Natural killer cell (primary cell): ENCODE results near the gene FANK1. TPM values are rescaled to one million over a fixed set of nuclear protein-coding genes. Genes with fewer than 3 reads are reported as not detected.

Experiments
- ATAC-seq, 3 donors: fragments of 150-1000 bp in 2 of 3; fragments of 200-7000 bp in 1 of 3; cut with Tn5 transposase; 1 replicate in 1 of 3; 2 replicates in 2 of 3; pipeline ENCODE4 v1.10.0; 2021; ENCODE audit warnings: mild to moderate bottlenecking in 2 of 3, moderate library complexity in 2 of 3
- DNase-seq, 2 donors: peaks; one replicate each; pipeline versions ENCODE4 v3.0.0 to v3.0.0-alpha.2; 2013 to 2021; ENCODE audit warnings: mixed read lengths in 1 of 2
- H3K27ac ChIP-seq: one replicate; pipeline ENCODE4 v1.5.1; 2013; ENCODE audit warnings: mild to moderate bottlenecking, low read length
- H3K27me3 ChIP-seq: one replicate; pipeline ENCODE4 v1.6.1; 2013; ENCODE audit warnings: low read length; ENCODE audit not compliant: control insufficient read depth, insufficient read depth
- H3K36me3 ChIP-seq: one replicate; pipeline ENCODE4 v1.6.1; 2013; ENCODE audit warnings: low read length; ENCODE audit not compliant: control insufficient read depth, insufficient read depth
- H3K4me1 ChIP-seq: one replicate; pipeline ENCODE4 v1.6.1; 2013; ENCODE audit warnings: low read length; ENCODE audit not compliant: control insufficient read depth, insufficient read depth
- H3K4me3 ChIP-seq: one replicate; pipeline ENCODE4 v1.5.1; 2013; ENCODE audit warnings: low read length
- H3K9me3 ChIP-seq: one replicate; pipeline ENCODE4 v1.6.1; 2013; ENCODE audit warnings: low read length; ENCODE audit not compliant: control insufficient read depth, insufficient read depth
- H3K27ac Mint-ChIP-seq, 2 donors: one replicate each; pipeline ENCODE4 v1.8.0; 2022; ENCODE audit warnings: mild to moderate bottlenecking in 2 of 2, mixed read lengths in 2 of 2, moderate library complexity in 1 of 2
- H3K27me3 Mint-ChIP-seq, 2 donors: one replicate each; pipeline ENCODE4 v1.8.0; 2022; ENCODE audit warnings: low read depth in 2 of 2, mixed read lengths in 2 of 2
- H3K36me3 Mint-ChIP-seq: one replicate; pipeline ENCODE4 v1.8.0; 2022; ENCODE audit warnings: mixed read lengths
- H3K4me1 Mint-ChIP-seq, 2 donors: one replicate each; pipeline ENCODE4 v1.8.0; 2022; ENCODE audit warnings: mixed read lengths in 2 of 2
- H3K4me3 Mint-ChIP-seq: one replicate; pipeline ENCODE4 v1.8.0; 2022; ENCODE audit warnings: mild to moderate bottlenecking, moderate library complexity, mixed read lengths
- H3K9me3 Mint-ChIP-seq, 2 donors: one replicate each; pipeline ENCODE4 v1.8.0; 2022; ENCODE audit warnings: mixed read lengths in 2 of 2
- CTCF ChIP-seq: fragments of 200-600 bp; IDR thresholded peaks from one replicate; pipeline ENCODE4 v1.8.0; 2022; ENCODE audit warnings: antibody characterized with exemption
- WGBS: methylation state at CpG from one replicate; pipeline ENCODE4 v1.1.7; 2013; ENCODE audit warnings: missing lambda C conversion rate; ENCODE audit not compliant: insufficient coverage; 5-methylcytosine and 5-hydroxymethylcytosine counted together
- intact Hi-C: fragments of 100-400 bp; cut with micrococcal nuclease; formaldehyde crosslinking; loops from one replicate; pipeline ENCODE4 v1.14.2; 2022
- total RNA-seq, 4 donors: library from RNA; stranded (reverse); fragments of 120-200 nt in 1 of 4; gene quantifications; one replicate each; pipeline versions ENCODE4 v1.2.3 to v1.2.4, GENCODE V29; 2013 to 2022

Gene FANK1
- total RNA-seq, 3 donors from 2014 or later (not counting 1 experiment from before 2014, with no cell fraction given): not detected

- no peaks in the 10 kb centered on the region for H3K9me3 Mint-ChIP-seq
Observed at GRCh38 chr10:125928928-125929585, 32.7 kb downstream of the FANK1 start.

GRCh38 chr10:125929618-125930017, 33.3 kb downstream of the FANK1 start:
- Mint-ChIP-seq H3K9me3 (no peaks in the 10 kb centered on the region), H3K27me3 (peaks cover 21 to 27% of the 10 kb centered on the region in 2 donors), H3K36me3 (no peaks in the 10 kb centered on the region), H3K27ac (no peak overlapping the region), H3K4me1 (no peaks in the 10 kb centered on the region), H3K4me3 (no peak overlapping the region)
- H3K27me3 ChIP-seq: no peaks in the 10 kb centered on the region
- no peak overlapping the region for H3K27ac ChIP-seq
- H3K4me3 ChIP-seq: no peak overlapping the region
- ATAC-seq (no peak), DNase-seq (no peak)
- no peaks in the 10 kb centered on the region for H3K9me3 ChIP-seq
- intact Hi-C loops: no loop called here
- TF ChIP-seq CTCF: no peak
- 95% methylated on average over 4 of the region's 4 CpGs for WGBS
- no peaks in the 10 kb centered on the region for H3K4me1 ChIP-seq
- H3K36me3 ChIP-seq: no peaks in the 10 kb centered on the region

More at GRCh38 chr10:125928928-125929585, 32.7 kb downstream of the FANK1 start:
- no peak overlapping the region for H3K27ac ChIP-seq
- Mint-ChIP-seq H3K4me1 (no peaks in the 10 kb centered on the region), H3K27ac (no peak overlapping the region), H3K36me3 (no peaks in the 10 kb centered on the region), H3K27me3 (peaks cover 19 to 23% of the 10 kb centered on the region in 2 donors), H3K4me3 (no peak overlapping the region)
- H3K4me1 ChIP-seq: no peaks in the 10 kb centered on the region
- no peaks in the 10 kb centered on the region for H3K36me3 ChIP-seq
- TF ChIP-seq CTCF: no peak
- H3K4me3 ChIP-seq: no peak overlapping the region
- DNase-seq (no peak), ATAC-seq (no peak)
- intact Hi-C loops: no loop called here
- WGBS: 90% methylated on average over 7 of the region's 7 CpGs
- no peaks in the 10 kb centered on the region for H3K9me3 ChIP-seq
- H3K27me3 ChIP-seq: no peaks in the 10 kb centered on the region

GRCh38 chr10:125933693-125934092, 37.3 kb downstream of the FANK1 start:
- no peaks in the 10 kb centered on the region for H3K36me3 Mint-ChIP-seq
- Histone ChIP-seq H3K4me3 (no peak overlapping the region), H3K9me3 (no peaks in the 10 kb centered on the region), H3K36me3 (no peaks in the 10 kb centered on the region), H3K27me3 (no peaks in the 10 kb centered on the region), H3K4me1 (no peaks in the 10 kb centered on the region), H3K27ac (no peak overlapping the region)
- DNase-seq (no peak), ATAC-seq (no peak)
- no peak overlapping the region for H3K4me3 Mint-ChIP-seq
- no peak overlapping the region for H3K27ac Mint-ChIP-seq
- 70% methylated on average over 3 of the region's 4 CpGs for WGBS
- no peaks in the 10 kb centered on the region for H3K4me1 Mint-ChIP-seq
- H3K9me3 Mint-ChIP-seq: no peaks in the 10 kb centered on the region
- H3K27me3 Mint-ChIP-seq: peaks cover 27 to 49% of the 10 kb centered on the region in 2 donors
- TF ChIP-seq CTCF: no peak
- intact Hi-C loops: loop anchor here (1.0 kb wide), 1 partner anchor 571 kb away; no protein-coding TSS in a partner anchor

- Histone ChIP-seq H3K27ac (no peak overlapping the region), H3K36me3 (no peaks in the 10 kb centered on the region), H3K4me1 (no peaks in the 10 kb centered on the region), H3K4me3 (no peak overlapping the region), H3K9me3 (no peaks in the 10 kb centered on the region), H3K27me3 (no peaks in the 10 kb centered on the region)
- WGBS: 6% methylated on average over 1 of the region's 2 CpGs
- intact Hi-C loops: no loop called here
- H3K4me3 Mint-ChIP-seq: no peak overlapping the region
- peaks cover 27 to 49% of the 10 kb centered on the region in 2 donors for H3K27me3 Mint-ChIP-seq
- no peaks in the 10 kb centered on the region for H3K36me3 Mint-ChIP-seq
- DNase-seq (no peak), ATAC-seq (no peak)
- no peak for TF ChIP-seq CTCF
- H3K27ac Mint-ChIP-seq: no peak overlapping the region
- no peaks in the 10 kb centered on the region for H3K4me1 Mint-ChIP-seq
- no peaks in the 10 kb centered on the region for H3K9me3 Mint-ChIP-seq
Observed at GRCh38 chr10:125936331-125936730, 40.0 kb downstream of the FANK1 start.
